Panc1 (cell line): ENCODE data around the gene MAP7D3.

Experiments used
- CTCF ChIP-seq: fragments of 450-650 bp; IDR thresholded peaks from 2 replicates; pipeline ENCODE4 v1.5.1; 2017; ENCODE audit warnings: mild to moderate bottlenecking
- POLR2AphosphoS5 ChIP-seq: IDR thresholded peaks from 2 replicates; pipeline ENCODE4 v1.6.1; 2012; ENCODE audit warnings: mild to moderate bottlenecking, low read depth, low read length, moderate library complexity
- SIN3A ChIP-seq: IDR thresholded peaks from 2 replicates; pipeline ENCODE4 v1.6.1; 2012; ENCODE audit warnings: low read depth, mild to moderate bottlenecking, low read length, moderate library complexity, borderline replicate concordance; ENCODE audit not compliant: insufficient read depth

- no peak for TF ChIP-seq CTCF
- TF ChIP-seq POLR2AphosphoS5: no peak
- TF ChIP-seq SIN3A: no peak
These were observed 10.1 kb upstream of the MAP7D3 start for GRCh38 chrX:136261321-136261720.
